Measurements from ENCODE around the gene SLC25A45. TPM values are rescaled to one million over a fixed set of nuclear protein-coding genes. Genes with fewer than 3 reads are reported as not detected.

SLC25A45 gene
- polyA plus RNA-seq, 2 of the 4 experiments (the other 2 are of a cell fraction), result 3.1 to 8.1 TPM

- TF ChIP-seq NR3C1 (IDR thresholded peaks at IDR 0.05) (no peak), CHD4 (IDR thresholded peaks at IDR 0.05; ENCODE audit: borderline replicate concordance) (no peak), E2F6 (IDR thresholded peaks at IDR 0.05; ENCODE audit: borderline replicate concordance, low read depth) (peak; percentile 79), HMGXB4 (CRISPR knock-in tag; IDR thresholded peaks at IDR 0.05; ENCODE audit: borderline replicate concordance) (no peak), MAFK (IDR thresholded peaks at IDR 0.05; ENCODE audit: partially characterized antibody) (peak; percentile 99), PBX3 (IDR thresholded peaks at IDR 0.05) (peak; percentile 79; the same call in 1 of the 2 replicates), RAD21 (conservative IDR thresholded peaks at IDR 0.05 in 1 of 2, IDR thresholded peaks at IDR 0.05 in 1 of 2) (no peak), RARB (CRISPR knock-in tag; IDR thresholded peaks at IDR 0.05) (peak; percentile 85; the same call in 1 of the 2 replicates), CBX8 (IDR thresholded peaks at IDR 0.05) (no peak), ZSCAN20 (CRISPR knock-in tag; IDR thresholded peaks at IDR 0.05) (peak; percentile 35; the same call in 1 of the 2 replicates), RNF2 (IDR thresholded peaks at IDR 0.05; ENCODE audit: borderline replicate concordance, low read depth) (no peak), BCL3 (IDR thresholded peaks at IDR 0.05) (peak; percentile 57; the same call in 1 of the 3 replicates), MAX (IDR thresholded peaks at IDR 0.05) (peak; percentile 93), FOSB (CRISPR knock-in tag; IDR thresholded peaks at IDR 0.05) (peak; percentile 92), CBX2 (IDR thresholded peaks at IDR 0.05; ENCODE audit: borderline replicate concordance, low read depth) (no peak), MYC (IDR thresholded peaks at IDR 0.05; ENCODE audit: borderline replicate concordance, low read length) (peak; percentile 22; the same call in 1 of the 2 replicates), NPAS2 (CRISPR knock-in tag; IDR thresholded peaks at IDR 0.05; ENCODE audit: borderline replicate concordance) (peak; percentile 76; the same call in 1 of the 2 replicates), RFX5 (IDR thresholded peaks at IDR 0.05) (peak; percentile 58), JUN (IDR thresholded peaks at IDR 0.05) (peak; percentile 73 to 95), ZC3H11A (IDR thresholded peaks at IDR 0.05) (no peak), HDAC2 (IDR thresholded peaks at IDR 0.05) (no peak), ZNF302 (CRISPR knock-in tag; IDR thresholded peaks at IDR 0.05) (peak; percentile 55; the same call in 1 of the 2 replicates), FOSL2 (IDR thresholded peaks at IDR 0.05) (no peak), FOSL2 (CRISPR knock-in tag; IDR thresholded peaks at IDR 0.05) (peak; percentile 85), SREBF2 (IDR thresholded peaks at IDR 0.05) (no peak)
Measured at GRCh38 chr11:65418681-65419459, 36.4 kb upstream of the SLC25A45 start (continued).

Data from A549 (cell line).